ENCODE measurements around the gene LCNL1.
A peak's percentile ranks its signal among the peaks of the same experiment; 100 is the strongest.

Gene LCNL1

GRCh38 chr9:136995362-136995761 is 12.6 kb downstream of the LCNL1 start:
- no peak overlapping the region for H2AFZ ChIP-seq (ENCODE audit: insufficient read depth, low read length, poor library complexity)
- no peak overlapping the region for H3K4me3 ChIP-seq (ENCODE audit: low read depth, low read length)
- no peak overlapping the region for H3K4ac ChIP-seq (ENCODE audit: low read depth, low read length)
- H2BK5ac ChIP-seq (ENCODE audit: low read depth, low read length, poor library complexity), result no peak overlapping the region
- H3K9me3 ChIP-seq (ENCODE audit: insufficient read depth, low read depth, low read length), result peaks cover 3% of the 10 kb centered on the region
- no peak overlapping the region for H3K23ac ChIP-seq (ENCODE audit: low read length)
- no peak overlapping the region for H4K12ac ChIP-seq (ENCODE audit: low read depth, low read length)
- peaks cover 44% of the 10 kb centered on the region for H3K79me1 ChIP-seq (ENCODE audit: low read length)
- no peak overlapping the region for H2BK12ac ChIP-seq (ENCODE audit: low read length)
- no peak overlapping the region for H3K4me2 ChIP-seq (ENCODE audit: low read length)
- no peak overlapping the region for H3K9ac ChIP-seq (ENCODE audit: low read length)
- no peak overlapping the region for H4K91ac ChIP-seq (ENCODE audit: low read depth, low read length)
- WGBS (ENCODE audit: extremely low coverage, insufficient coverage, insufficient read length), result no CpG with 5 or more reads among the region's 30 CpGs
- peaks cover 43 to 57% of the 10 kb centered on the region in 2 experiments for H3K4me1 ChIP-seq (ENCODE audit: control insufficient read depth in 1 of 2, insufficient read depth in 2 of 2, low read length in 2 of 2)
- peaks cover 15 to 21% of the 10 kb centered on the region in 2 experiments for H3K36me3 ChIP-seq (ENCODE audit: control insufficient read depth in 1 of 2, insufficient read depth in 2 of 2, low read length in 2 of 2)
- peak overlapping the region; percentile 43 for H2BK120ac ChIP-seq (ENCODE audit: insufficient read depth, low read length, poor library complexity)
- peak overlapping the region; percentile 74 for H2AK5ac ChIP-seq (ENCODE audit: low read length)
- DNase-seq, result no peak
- peak overlapping the region; percentile 30 for H3K18ac ChIP-seq (ENCODE audit: low read length)
- H3K14ac ChIP-seq (ENCODE audit: low read length), result no peak overlapping the region
- H3K79me2 ChIP-seq (ENCODE audit: control insufficient read depth, insufficient read depth, low read length, poor library complexity), result peaks cover 15% of the 10 kb centered on the region
- peak overlapping the region; percentile 40 for H4K8ac ChIP-seq (ENCODE audit: low read depth, low read length)
- H3K27me3 ChIP-seq (ENCODE audit: insufficient read depth, low read length), result no peaks in the 10 kb centered on the region
- H3K27ac ChIP-seq (ENCODE audit: low read depth, low read length), result no peak overlapping the region

- Histone ChIP-seq H3K36me3 (ENCODE audit: control insufficient read depth in 1 of 2, insufficient read depth in 2 of 2, low read length in 2 of 2) (peaks cover 15 to 21% of the 10 kb centered on the region in 2 experiments), H3K27me3 (ENCODE audit: insufficient read depth, low read length) (no peaks in the 10 kb centered on the region), H3K14ac (ENCODE audit: low read length) (peak overlapping the region; percentile 86), H2BK5ac (ENCODE audit: low read depth, low read length, poor library complexity) (peak overlapping the region; percentile 83), H4K12ac (ENCODE audit: low read depth, low read length) (peak overlapping the region; percentile 80), H3K4me2 (ENCODE audit: low read length) (peak overlapping the region; percentile 57), H3K4ac (ENCODE audit: low read depth, low read length) (peak overlapping the region; percentile 61), H3K9me3 (ENCODE audit: insufficient read depth, low read depth, low read length) (no peaks in the 10 kb centered on the region), H4K91ac (ENCODE audit: low read depth, low read length) (peak overlapping the region; percentile 88), H3K4me1 (ENCODE audit: control insufficient read depth in 1 of 2, insufficient read depth in 2 of 2, low read length in 2 of 2) (peaks cover 44 to 60% of the 10 kb centered on the region in 2 experiments), H3K79me1 (ENCODE audit: low read length) (peaks cover 46% of the 10 kb centered on the region), H2AK5ac (ENCODE audit: low read length) (peak overlapping the region; percentile 96), H4K8ac (ENCODE audit: low read depth, low read length) (peak overlapping the region; percentile 84), H3K23ac (ENCODE audit: low read length) (no peak overlapping the region), H3K9ac (ENCODE audit: low read length) (peak overlapping the region; percentile 19), H3K27ac (ENCODE audit: low read depth, low read length) (peak overlapping the region; percentile 63), H2BK12ac (ENCODE audit: low read length) (peak overlapping the region; percentile 79), H3K18ac (ENCODE audit: low read length) (peak overlapping the region; percentile 83), H2AFZ (ENCODE audit: insufficient read depth, low read length, poor library complexity) (peak overlapping the region; percentile 30), H3K79me2 (ENCODE audit: control insufficient read depth, insufficient read depth, low read length, poor library complexity) (peaks cover 15% of the 10 kb centered on the region), H3K4me3 (ENCODE audit: low read depth, low read length) (no peak overlapping the region), H2BK120ac (ENCODE audit: insufficient read depth, low read length, poor library complexity) (peak overlapping the region; percentile 57)
- WGBS (ENCODE audit: extremely low coverage, insufficient coverage, insufficient read length), result no CpG with 5 or more reads among the region's 12 CpGs
- no peak for DNase-seq
Measured at GRCh38 chr9:136995772-136996311, 13.0 kb downstream of the LCNL1 start.

- Histone ChIP-seq H3K4me1 (ENCODE audit: control insufficient read depth in 1 of 2, insufficient read depth in 2 of 2, low read length in 2 of 2) (peaks cover 44 to 60% of the 10 kb centered on the region in 2 experiments), H3K14ac (ENCODE audit: low read length) (peak within 1 kb of the TSS; percentile 86), H4K91ac (ENCODE audit: low read depth, low read length) (peak within 1 kb of the TSS; percentile 89), H3K27ac (ENCODE audit: low read depth, low read length) (peak within 1 kb of the TSS; percentile 63), H2AFZ (ENCODE audit: insufficient read depth, low read length, poor library complexity) (peak within 1 kb of the TSS; percentile 56), H2AK5ac (ENCODE audit: low read length) (peak within 1 kb of the TSS; percentile 96), H3K79me1 (ENCODE audit: low read length) (peaks cover 46% of the 10 kb centered on the region), H3K18ac (ENCODE audit: low read length) (peak within 1 kb of the TSS; percentile 86), H3K79me2 (ENCODE audit: control insufficient read depth, insufficient read depth, low read length, poor library complexity) (peaks cover 15% of the 10 kb centered on the region), H3K4ac (ENCODE audit: low read depth, low read length) (peak within 1 kb of the TSS; percentile 61), H2BK12ac (ENCODE audit: low read length) (peak within 1 kb of the TSS; percentile 85), H3K36me3 (ENCODE audit: control insufficient read depth in 1 of 2, insufficient read depth in 2 of 2, low read length in 2 of 2) (peaks cover 15 to 21% of the 10 kb centered on the region in 2 experiments), H3K9me3 (ENCODE audit: insufficient read depth, low read depth, low read length) (no peaks in the 10 kb centered on the region), H3K9ac (ENCODE audit: low read length) (peak within 1 kb of the TSS; percentile 19), H3K27me3 (ENCODE audit: insufficient read depth, low read length) (no peaks in the 10 kb centered on the region), H4K8ac (ENCODE audit: low read depth, low read length) (peak within 1 kb of the TSS; percentile 84), H3K23ac (ENCODE audit: low read length) (no peak within 1 kb of the TSS), H4K12ac (ENCODE audit: low read depth, low read length) (peak within 1 kb of the TSS; percentile 80), H3K4me2 (ENCODE audit: low read length) (peak within 1 kb of the TSS; percentile 57), H2BK120ac (ENCODE audit: insufficient read depth, low read length, poor library complexity) (peak within 1 kb of the TSS; percentile 80), H3K4me3 (ENCODE audit: low read depth, low read length) (peak within 1 kb of the TSS; percentile 17), H2BK5ac (ENCODE audit: low read depth, low read length, poor library complexity) (peak within 1 kb of the TSS; percentile 83)
- peak; percentile 87 to 92 for DNase-seq
- WGBS (ENCODE audit: extremely low coverage, insufficient coverage, insufficient read length), result no CpG with 5 or more reads among the region's 35 CpGs
Measured at GRCh38 chr9:136996361-136997292, 13.8 kb downstream of the LCNL1 start, which contains the start of gene CLIC3. CLIC3 (minus strand) TSS chr9:136996568; CDS start chr9:136996543, 25 bp downstream.

GRCh38 chr9:136997371-136997770 is 14.6 kb downstream of the LCNL1 start:
- peak overlapping the region; percentile 57 for H3K4me2 ChIP-seq (ENCODE audit: low read length)
- no peak overlapping the region for H3K9ac ChIP-seq (ENCODE audit: low read length)
- no peak overlapping the region for H3K4me3 ChIP-seq (ENCODE audit: low read depth, low read length)
- H4K8ac ChIP-seq (ENCODE audit: low read depth, low read length), result peak overlapping the region; percentile 32
- H4K12ac ChIP-seq (ENCODE audit: low read depth, low read length), result peak overlapping the region; percentile 68
- H3K18ac ChIP-seq (ENCODE audit: low read length), result peak overlapping the region; percentile 86
- H2BK120ac ChIP-seq (ENCODE audit: insufficient read depth, low read length, poor library complexity), result peak overlapping the region; percentile 80
- peaks cover 15 to 21% of the 10 kb centered on the region in 2 experiments for H3K36me3 ChIP-seq (ENCODE audit: control insufficient read depth in 1 of 2, insufficient read depth in 2 of 2, low read length in 2 of 2)
- H2AK5ac ChIP-seq (ENCODE audit: low read length), result peak overlapping the region; percentile 96
- no peak overlapping the region for H3K23ac ChIP-seq (ENCODE audit: low read length)
- H3K4me1 ChIP-seq (ENCODE audit: control insufficient read depth in 1 of 2, insufficient read depth in 2 of 2, low read length in 2 of 2), result peaks cover 44 to 60% of the 10 kb centered on the region in 2 experiments
- no peaks in the 10 kb centered on the region for H3K9me3 ChIP-seq (ENCODE audit: insufficient read depth, low read depth, low read length)
- H2BK12ac ChIP-seq (ENCODE audit: low read length), result peak overlapping the region; percentile 85
- H4K91ac ChIP-seq (ENCODE audit: low read depth, low read length), result peak overlapping the region; percentile 89
- peaks cover 42% of the 10 kb centered on the region for H3K79me1 ChIP-seq (ENCODE audit: low read length)
- H3K79me2 ChIP-seq (ENCODE audit: control insufficient read depth, insufficient read depth, low read length, poor library complexity), result peaks cover 14% of the 10 kb centered on the region
- peak overlapping the region; percentile 48 for H3K27ac ChIP-seq (ENCODE audit: low read depth, low read length)
- peak overlapping the region; percentile 79 for H2BK5ac ChIP-seq (ENCODE audit: low read depth, low read length, poor library complexity)
- no peaks in the 10 kb centered on the region for H3K27me3 ChIP-seq (ENCODE audit: insufficient read depth, low read length)
- no CpG with 5 or more reads among the region's 10 CpGs for WGBS (ENCODE audit: extremely low coverage, insufficient coverage, insufficient read length)
- peak overlapping the region; percentile 11 for H2AFZ ChIP-seq (ENCODE audit: insufficient read depth, low read length, poor library complexity)
- H3K4ac ChIP-seq (ENCODE audit: low read depth, low read length), result peak overlapping the region; percentile 29
- DNase-seq, result no peak
- peak overlapping the region; percentile 85 for H3K14ac ChIP-seq (ENCODE audit: low read length)

Data from trophoblast cell (in vitro differentiated cells and primary cell).